Measurements from ENCODE around the gene CXCR4.
A peak's percentile ranks its signal among the peaks of the same experiment; 100 is the strongest.

Gene CXCR4

DNA sequence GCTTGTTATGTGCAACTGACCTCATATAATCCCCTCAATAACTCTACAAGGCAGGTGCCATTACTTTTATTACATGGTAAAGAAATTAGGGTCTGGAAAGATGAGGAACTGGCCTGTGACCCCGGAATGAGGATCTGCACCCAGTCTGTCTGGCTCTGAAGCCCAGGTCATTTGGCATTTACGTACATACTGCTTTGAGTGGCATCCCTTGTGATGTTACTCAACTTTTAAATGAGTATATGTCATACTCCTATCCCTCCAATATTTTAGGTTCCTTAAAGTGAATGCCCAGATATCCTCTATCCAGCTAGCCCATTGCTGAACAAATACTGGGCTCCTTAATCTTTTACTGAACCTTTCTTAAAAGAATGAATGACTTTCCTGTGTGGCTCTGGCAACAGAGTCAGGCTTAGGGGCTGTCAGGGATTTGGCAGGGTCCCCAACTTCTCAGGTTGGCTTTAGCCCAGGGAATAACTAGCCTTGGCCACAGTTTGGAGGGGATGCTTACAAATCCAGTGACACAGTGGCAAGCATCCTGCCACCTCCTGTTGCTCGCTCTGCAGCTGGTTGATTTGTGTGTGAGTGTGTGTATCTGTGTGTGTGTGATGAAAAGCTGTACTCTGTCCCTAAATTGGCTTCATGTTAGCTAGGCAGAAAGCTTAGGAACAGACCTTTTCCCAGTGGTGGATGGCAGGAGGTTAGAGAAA is 3.4 kb upstream of the CXCR4 start:
- no peak for DNase-seq (ENCODE audit: low read depth, low spot score)
- Histone ChIP-seq H3K9me3 (ENCODE audit: low read depth, low read length) (no peaks in the 10 kb centered on the region), H3K4me3 (no peak overlapping the region), H3K27ac (no peak overlapping the region), H3K9ac (ENCODE audit: insufficient read length) (no peak overlapping the region), H3K36me3 (ENCODE audit: insufficient read depth, low read length) (no peaks in the 10 kb centered on the region)
- TF ChIP-seq POLR2AphosphoS5 (IDR thresholded peaks at IDR 0.05; ENCODE audit: borderline replicate concordance, low read depth, low read length), result no peak

DNA sequence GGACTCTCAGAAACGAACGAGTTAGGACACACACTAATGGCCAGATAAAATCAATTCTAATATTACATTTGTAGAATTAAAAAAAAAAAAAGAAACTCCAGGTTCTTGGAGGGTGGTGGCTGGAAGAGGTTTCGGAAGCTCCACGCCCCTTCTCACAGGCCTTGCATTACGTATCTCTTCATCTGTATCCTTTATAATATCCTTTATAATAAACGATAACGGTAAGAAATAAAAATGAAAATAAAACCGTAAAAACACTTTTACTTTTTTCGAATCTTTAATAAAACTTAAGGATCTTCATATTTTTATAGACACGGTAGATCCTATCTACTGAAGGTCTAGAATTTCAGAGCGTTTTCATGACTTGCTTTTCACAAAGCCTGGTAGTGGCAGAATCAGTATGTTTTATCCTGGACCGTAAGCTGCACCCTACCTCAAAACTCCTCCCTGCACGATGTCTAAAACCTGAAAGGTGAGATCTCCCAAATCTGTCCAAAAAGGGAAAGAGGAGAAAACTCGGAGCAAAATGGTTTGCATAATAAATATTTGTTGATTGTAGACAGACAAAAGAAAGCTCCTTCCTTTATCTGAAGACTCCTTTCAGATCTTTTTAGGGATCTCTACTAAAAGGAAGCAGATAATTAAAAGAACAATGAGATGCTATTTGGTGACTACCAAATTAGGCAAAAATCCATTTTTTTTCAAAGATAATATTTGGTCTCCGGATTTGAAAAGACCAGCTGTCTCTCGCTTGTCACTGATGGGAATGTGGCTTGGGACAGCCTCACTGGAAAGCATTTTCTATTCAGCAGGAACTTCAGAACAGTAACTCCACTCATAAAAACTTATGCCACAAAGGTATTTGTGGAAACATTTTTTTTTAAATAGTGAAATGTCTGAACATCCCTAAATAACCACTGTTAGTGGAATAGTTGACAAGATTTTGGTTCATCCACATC is 2.0 kb upstream of the CXCR4 start:
- H3K4me3 ChIP-seq, result no peak overlapping the region
- no peak for DNase-seq (ENCODE audit: low read depth, low spot score)
- H3K27ac ChIP-seq, result no peak overlapping the region
- no peaks in the 10 kb centered on the region for H3K36me3 ChIP-seq (ENCODE audit: insufficient read depth, low read length)
- no peaks in the 10 kb centered on the region for H3K9me3 ChIP-seq (ENCODE audit: low read depth, low read length)
- TF ChIP-seq EZH2 (IDR thresholded peaks at IDR 0.05) (no peak), POLR2AphosphoS5 (IDR thresholded peaks at IDR 0.05; ENCODE audit: borderline replicate concordance, low read depth, low read length) (no peak), FOXP2 (optimal IDR thresholded peaks at IDR 0.05; ENCODE audit: control extremely low read depth, extremely low read length, insufficient read depth) (no peak)
- H3K9ac ChIP-seq (ENCODE audit: insufficient read length), result no peak overlapping the region

DNA sequence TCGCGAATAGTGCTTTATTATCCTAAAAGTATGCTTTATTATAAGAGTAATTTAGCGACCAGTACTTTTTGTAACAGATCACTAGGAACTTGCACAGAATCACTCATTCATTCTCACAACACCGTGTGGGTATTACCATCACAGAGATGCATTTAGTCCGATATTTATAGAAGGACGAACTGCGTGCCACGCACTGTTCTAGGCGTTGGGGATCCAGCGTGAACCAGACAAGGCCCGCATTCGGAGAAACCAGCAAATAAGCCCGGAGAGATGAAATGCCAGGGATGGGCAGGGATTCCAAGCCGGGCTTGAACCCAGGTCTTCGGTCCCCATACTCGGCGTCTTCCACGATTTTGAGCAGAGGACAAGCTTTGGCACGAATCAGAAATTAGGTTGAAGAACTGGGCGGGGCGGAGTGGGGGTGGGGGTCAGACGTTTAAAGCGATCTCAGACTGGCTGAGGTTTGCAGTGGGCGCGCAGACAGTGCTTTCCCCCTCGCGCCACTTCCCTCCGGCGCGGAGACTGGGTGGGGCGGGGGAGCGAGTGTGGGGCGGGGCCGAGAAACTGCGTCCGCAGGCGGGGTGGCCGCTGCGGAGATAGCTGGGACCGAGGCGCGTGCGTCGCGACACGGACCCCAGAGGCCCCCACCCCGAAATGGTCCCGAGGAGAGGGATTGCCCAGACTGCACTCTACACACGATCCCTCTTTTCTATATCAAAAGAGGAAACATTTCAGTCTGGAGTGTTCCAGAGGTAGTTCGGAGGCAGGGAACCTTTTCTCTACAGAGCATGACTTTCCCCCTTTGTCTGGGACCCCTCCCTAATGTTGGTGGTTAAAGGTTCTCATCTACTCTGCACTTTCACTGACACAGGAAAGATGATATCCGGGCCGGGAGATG is 1.1 kb upstream of the CXCR4 start:
- Histone ChIP-seq H3K36me3 (ENCODE audit: insufficient read depth, low read length) (no peaks in the 10 kb centered on the region), H3K9ac (ENCODE audit: insufficient read length) (no peak overlapping the region), H3K4me3 (peak overlapping the region; percentile 80), H3K9me3 (ENCODE audit: low read depth, low read length) (no peaks in the 10 kb centered on the region), H3K27ac (no peak overlapping the region)
- TF ChIP-seq FOXP2 (optimal IDR thresholded peaks at IDR 0.05; ENCODE audit: control extremely low read depth, extremely low read length, insufficient read depth) (no peak), EZH2 (IDR thresholded peaks at IDR 0.05) (peak; percentile 69)
- no peak for DNase-seq (ENCODE audit: low read depth, low spot score)

DNA sequence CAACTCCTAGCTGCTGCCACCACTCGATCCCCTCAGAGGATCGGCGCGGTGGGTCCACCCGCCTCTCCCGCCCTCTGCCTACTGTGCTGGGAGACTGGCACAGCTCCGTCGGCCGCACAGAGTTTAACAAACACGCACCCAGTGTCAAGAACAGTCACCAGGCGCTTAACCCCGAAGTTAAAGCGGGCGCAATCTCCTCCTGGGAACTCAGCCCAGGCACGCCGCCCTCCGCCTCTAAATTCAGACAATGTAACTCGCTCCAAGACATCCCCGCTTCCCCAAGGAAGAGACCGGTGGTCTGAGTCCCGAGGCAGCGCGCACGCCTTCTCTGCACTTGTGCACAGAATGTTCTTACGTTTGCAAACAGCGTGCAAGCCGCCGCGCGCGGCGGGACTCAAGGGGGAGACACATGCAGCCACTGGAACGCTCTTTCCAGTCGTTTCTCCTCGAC is 533 bp downstream of the CXCR4 start:
- Histone ChIP-seq H3K36me3 (ENCODE audit: insufficient read depth, low read length) (no peaks in the 10 kb centered on the region), H3K4me3 (peak overlapping the region; percentile 80), H3K27ac (no peak overlapping the region), H3K9ac (ENCODE audit: insufficient read length) (no peak overlapping the region), H3K9me3 (ENCODE audit: low read depth, low read length) (no peaks in the 10 kb centered on the region)
- no peak for TF ChIP-seq EZH2 (IDR thresholded peaks at IDR 0.05)
- no peak for TF ChIP-seq FOXP2 (optimal IDR thresholded peaks at IDR 0.05; ENCODE audit: control extremely low read depth, extremely low read length, insufficient read depth)
- TF ChIP-seq POLR2AphosphoS5 (IDR thresholded peaks at IDR 0.05; ENCODE audit: borderline replicate concordance, low read depth, low read length), result no peak
- no peak for DNase-seq (ENCODE audit: low read depth, low spot score)

GRCh38 chr2:136116813-136117390 is 1.0 kb downstream of the CXCR4 start:
- DNase-seq (ENCODE audit: low read depth, low spot score), result no peak
- Histone ChIP-seq H3K9me3 (ENCODE audit: low read depth, low read length) (no peaks in the 10 kb centered on the region), H3K4me3 (peak overlapping the region; percentile 80), H3K27ac (no peak overlapping the region), H3K36me3 (ENCODE audit: insufficient read depth, low read length) (no peaks in the 10 kb centered on the region), H3K9ac (ENCODE audit: insufficient read length) (no peak overlapping the region)
- TF ChIP-seq FOXP2 (optimal IDR thresholded peaks at IDR 0.05; ENCODE audit: control extremely low read depth, extremely low read length, insufficient read depth) (no peak), EZH2 (IDR thresholded peaks at IDR 0.05) (no peak), POLR2AphosphoS5 (IDR thresholded peaks at IDR 0.05; ENCODE audit: borderline replicate concordance, low read depth, low read length) (no peak)

DNA sequence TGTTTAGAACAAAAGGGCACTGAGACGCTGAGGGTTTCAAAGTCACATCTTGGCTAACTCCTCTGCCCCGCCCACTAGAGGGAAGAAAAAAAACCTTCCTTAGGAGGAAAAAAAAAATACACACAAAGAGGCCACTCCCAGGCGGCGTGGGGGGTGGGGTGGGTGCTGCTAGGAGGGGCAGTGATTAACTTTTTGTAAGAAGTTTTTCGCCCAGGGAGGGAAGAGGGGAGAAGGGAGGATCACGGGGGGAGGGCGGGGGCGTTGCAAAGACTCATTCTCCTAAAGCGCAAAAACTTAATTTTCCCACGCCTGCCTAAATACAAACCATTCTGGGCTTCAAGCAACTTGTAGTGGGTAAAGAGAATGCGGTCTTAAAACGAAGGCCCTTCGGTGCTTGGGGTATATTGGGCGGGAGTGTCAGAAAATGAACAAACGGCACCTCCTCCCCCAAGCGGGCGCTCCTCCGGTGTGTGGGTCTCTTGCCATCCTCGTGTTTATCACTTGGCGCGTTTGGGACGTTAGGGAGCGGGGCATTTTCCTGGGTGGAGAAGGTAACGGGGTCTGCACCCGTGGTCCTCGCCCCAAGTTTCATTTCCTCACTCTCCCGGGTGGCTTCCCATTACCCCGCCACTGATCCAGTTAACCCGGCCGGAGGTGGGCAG is 1.7 kb downstream of the CXCR4 start:
- Histone ChIP-seq H3K4me3 (peak overlapping the region; percentile 80), H3K36me3 (ENCODE audit: insufficient read depth, low read length) (no peaks in the 10 kb centered on the region), H3K9ac (ENCODE audit: insufficient read length) (no peak overlapping the region), H3K27ac (no peak overlapping the region), H3K9me3 (ENCODE audit: low read depth, low read length) (no peaks in the 10 kb centered on the region)
- TF ChIP-seq EZH2 (IDR thresholded peaks at IDR 0.05) (no peak), POLR2AphosphoS5 (IDR thresholded peaks at IDR 0.05; ENCODE audit: borderline replicate concordance, low read depth, low read length) (no peak), FOXP2 (optimal IDR thresholded peaks at IDR 0.05; ENCODE audit: control extremely low read depth, extremely low read length, insufficient read depth) (no peak)
- DNase-seq (ENCODE audit: low read depth, low spot score), result no peak

DNA sequence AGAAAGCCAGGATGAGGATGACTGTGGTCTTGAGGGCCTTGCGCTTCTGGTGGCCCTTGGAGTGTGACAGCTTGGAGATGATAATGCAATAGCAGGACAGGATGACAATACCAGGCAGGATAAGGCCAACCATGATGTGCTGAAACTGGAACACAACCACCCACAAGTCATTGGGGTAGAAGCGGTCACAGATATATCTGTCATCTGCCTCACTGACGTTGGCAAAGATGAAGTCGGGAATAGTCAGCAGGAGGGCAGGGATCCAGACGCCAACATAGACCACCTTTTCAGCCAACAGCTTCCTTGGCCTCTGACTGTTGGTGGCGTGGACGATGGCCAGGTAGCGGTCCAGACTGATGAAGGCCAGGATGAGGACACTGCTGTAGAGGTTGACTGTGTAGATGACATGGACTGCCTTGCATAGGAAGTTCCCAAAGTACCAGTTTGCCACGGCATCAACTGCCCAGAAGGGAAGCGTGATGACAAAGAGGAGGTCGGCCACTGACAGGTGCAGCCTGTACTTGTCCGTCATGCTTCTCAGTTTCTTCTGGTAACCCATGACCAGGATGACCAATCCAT is 2.7 kb downstream of the CXCR4 start:
- Histone ChIP-seq H3K27ac (no peak overlapping the region), H3K36me3 (ENCODE audit: insufficient read depth, low read length) (no peaks in the 10 kb centered on the region), H3K9me3 (ENCODE audit: low read depth, low read length) (no peaks in the 10 kb centered on the region), H3K4me3 (no peak overlapping the region), H3K9ac (ENCODE audit: insufficient read length) (no peak overlapping the region)
- TF ChIP-seq EZH2 (IDR thresholded peaks at IDR 0.05), result no peak
- no peak for TF ChIP-seq FOXP2 (optimal IDR thresholded peaks at IDR 0.05; ENCODE audit: control extremely low read depth, extremely low read length, insufficient read depth)
- no peak for TF ChIP-seq POLR2AphosphoS5 (IDR thresholded peaks at IDR 0.05; ENCODE audit: borderline replicate concordance, low read depth, low read length)
- DNase-seq (ENCODE audit: low read depth, low spot score), result no peak

All from SK-N-MC (cell line).